NOMO-1 (cell line): ENCODE data around the gene SCARF2.
"Not testable (repeated sequence)": the region's sequence is repeated elsewhere in the genome, so short reads cannot be mapped to it uniquely, and the experiment has no call there.

Source experiments
- DNase-seq, 2 experiments: peaks; one replicate each; lab custom pipeline; 2025; ENCODE audit not compliant: unreplicated experiment in 2 of 2; lab: John Stamatoyannopoulos, UW

Gene SCARF2

GRCh38 chr22:20414450-20414849 lies 23.2 kb downstream of the SCARF2 start:
- DNase-seq, result no peak

- DNase-seq, result no peak
Measured at GRCh38 chr22:20414059-20414440, 23.6 kb downstream of the SCARF2 start.

- no peak for DNase-seq
Measured at GRCh38 chr22:20413217-20414058, 24.2 kb downstream of the SCARF2 start.

GRCh38 chr22:20412474-20413216 lies 25.0 kb downstream of the SCARF2 start:
- no peak for DNase-seq

- not testable (repeated sequence) for DNase-seq
Measured at GRCh38 chr22:20409385-20409784, 28.2 kb downstream of the SCARF2 start.

GRCh38 chr22:20408891-20409290 lies 28.7 kb downstream of the SCARF2 start:
- no peak for DNase-seq

- no peak for DNase-seq
Measured at GRCh38 chr22:20407829-20408228, 29.8 kb downstream of the SCARF2 start.

GRCh38 chr22:20406686-20407408 lies 30.8 kb downstream of the SCARF2 start:
- no peak for DNase-seq

GRCh38 chr22:20405931-20406685 lies 31.5 kb downstream of the SCARF2 start:
- DNase-seq, result no peak

- DNase-seq, result no peak
Measured at GRCh38 chr22:20405291-20405930, 32.2 kb downstream of the SCARF2 start.

GRCh38 chr22:20404881-20405280 lies 32.7 kb downstream of the SCARF2 start:
- DNase-seq, result no peak

- DNase-seq, result no peak
Measured at GRCh38 chr22:20403779-20404140, 33.9 kb downstream of the SCARF2 start.

- no peak for DNase-seq
Measured at GRCh38 chr22:20402960-20403778, 34.5 kb downstream of the SCARF2 start.

GRCh38 chr22:20401376-20402014 lies 36.1 kb downstream of the SCARF2 start:
- DNase-seq, result no peak

- DNase-seq, result no peak
Measured at GRCh38 chr22:20400606-20401375, 36.8 kb downstream of the SCARF2 start.

- DNase-seq, result no peak
Measured at GRCh38 chr22:20399866-20400605, 37.6 kb downstream of the SCARF2 start.

- DNase-seq, result no peak
Measured at GRCh38 chr22:20398420-20398819, 39.2 kb downstream of the SCARF2 start.

- no peak for DNase-seq
Measured at GRCh38 chr22:20397498-20397897, 40.1 kb downstream of the SCARF2 start.
